HG02884 (cell line): ENCODE measurements around the gene KIAA0753.

Experiments used
- ATAC-seq: cut with Tn5 transposase; IDR thresholded peaks from one replicate; pipeline ENCODE4 v1.9.1; 2021; ENCODE audit warnings: mild to moderate bottlenecking, moderate library complexity; ENCODE audit not compliant: unreplicated experiment

The KIAA0753 gene

GRCh38 chr17:6528557-6528956 is 112.0 kb downstream of the KIAA0753 start:
- no peak for ATAC-seq
